Measurements from ENCODE around the gene SOAT1. TPM values are rescaled to one million over a fixed set of nuclear protein-coding genes. Genes with fewer than 3 reads are reported as not detected.

The SOAT1 gene
- polyA plus RNA-seq, 1 of the 3 experiments (the other 2 are of a cell fraction) = 8.1 TPM

DNA sequence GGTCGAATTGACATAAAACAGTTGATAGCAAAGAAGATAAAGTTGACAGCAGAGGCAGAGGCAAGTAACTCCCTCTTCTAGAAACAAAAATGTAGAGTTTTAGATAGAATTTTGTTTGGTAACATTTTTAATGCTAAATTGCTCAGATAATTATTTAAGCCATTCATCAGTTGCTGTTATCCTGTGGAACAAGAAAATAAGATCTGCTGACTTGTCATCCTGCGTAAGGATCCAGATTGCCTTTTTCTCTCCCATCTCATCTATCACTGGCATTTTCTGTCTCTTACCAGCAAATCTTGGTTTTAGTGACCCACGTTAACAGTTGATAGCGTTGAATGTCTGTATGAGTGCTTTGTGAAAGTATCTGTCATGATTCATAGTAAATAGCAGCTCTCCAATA lies 29.8 kb downstream of the SOAT1 start:
- CTCF ChIA-PET = no interaction called here
- DNase-seq = no peak
- H4K20me1 ChIP-seq (ENCODE audit: insufficient read depth) = no peaks in the 10 kb centered on the region
- H3K9ac ChIP-seq = no peak overlapping the region
- no peaks in the 10 kb centered on the region for H3K9me2 ChIP-seq
- H2AFZ ChIP-seq (ENCODE audit: low read depth) = no peak overlapping the region
- H3K27ac ChIP-seq (ENCODE audit: low read depth in 2 of 2, low read length in 1 of 2) = no peak overlapping the region
- TF ChIP-seq FOXJ3 (CRISPR knock-in tag; IDR thresholded peaks at IDR 0.05) = no peak
- TF ChIP-seq FOSL2 (IDR thresholded peaks at IDR 0.05; ENCODE audit: borderline replicate concordance, low read depth) = no peak
- no peak for TF ChIP-seq TEAD4 (IDR thresholded peaks at IDR 0.05; ENCODE audit: borderline replicate concordance, insufficient read depth)
- no peak for TF ChIP-seq FOXM1 (IDR thresholded peaks at IDR 0.05; ENCODE audit: low read depth)
- TF ChIP-seq RXRA (IDR thresholded peaks at IDR 0.05; ENCODE audit: borderline replicate concordance, low read depth) = no peak
- no peak for TF ChIP-seq POLR2AphosphoS5 (IDR thresholded peaks at IDR 0.05; ENCODE audit: low read depth, low read length)
- TF ChIP-seq, protein P1, sequence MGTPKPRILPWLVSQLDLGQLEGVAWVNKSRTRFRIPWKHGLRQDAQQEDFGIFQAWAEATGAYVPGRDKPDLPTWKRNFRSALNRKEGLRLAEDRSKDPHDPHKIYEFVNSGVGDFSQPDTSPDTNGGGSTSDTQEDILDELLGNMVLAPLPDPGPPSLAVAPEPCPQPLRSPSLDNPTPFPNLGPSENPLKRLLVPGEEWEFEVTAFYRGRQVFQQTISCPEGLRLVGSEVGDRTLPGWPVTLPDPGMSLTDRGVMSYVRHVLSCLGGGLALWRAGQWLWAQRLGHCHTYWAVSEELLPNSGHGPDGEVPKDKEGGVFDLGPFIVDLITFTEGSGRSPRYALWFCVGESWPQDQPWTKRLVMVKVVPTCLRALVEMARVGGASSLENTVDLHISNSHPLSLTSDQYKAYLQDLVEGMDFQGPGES (IDR thresholded peaks at IDR 0.05; ENCODE audit: low read depth, low read length) = no peak
- TF ChIP-seq SIN3A (IDR thresholded peaks at IDR 0.05; ENCODE audit: borderline replicate concordance, low read depth, low read length) = no peak
- TF ChIP-seq, protein P2, sequence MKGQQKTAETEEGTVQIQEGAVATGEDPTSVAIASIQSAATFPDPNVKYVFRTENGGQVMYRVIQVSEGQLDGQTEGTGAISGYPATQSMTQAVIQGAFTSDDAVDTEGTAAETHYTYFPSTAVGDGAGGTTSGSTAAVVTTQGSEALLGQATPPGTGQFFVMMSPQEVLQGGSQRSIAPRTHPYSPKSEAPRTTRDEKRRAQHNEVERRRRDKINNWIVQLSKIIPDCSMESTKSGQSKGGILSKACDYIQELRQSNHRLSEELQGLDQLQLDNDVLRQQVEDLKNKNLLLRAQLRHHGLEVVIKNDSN (IDR thresholded peaks at IDR 0.05; ENCODE audit: borderline replicate concordance, low read depth) = no peak
- no peak for TF ChIP-seq TAF1 (IDR thresholded peaks at IDR 0.05; ENCODE audit: borderline replicate concordance, low read depth, low read length)
- TF ChIP-seq NRF1 (IDR thresholded peaks at IDR 0.05; ENCODE audit: low read depth, low read length) = no peak
- H3K27me3 ChIP-seq (ENCODE audit: insufficient read depth) = no peaks in the 10 kb centered on the region
- H3K4me3 ChIP-seq (ENCODE audit: low read depth in 2 of 2, low read length in 1 of 2) = no peak overlapping the region
- H3K4me1 ChIP-seq (ENCODE audit: control insufficient read depth in 1 of 2, insufficient read depth in 2 of 2, low read depth in 1 of 2, low read length in 1 of 2) = no peaks in the 10 kb centered on the region
- H3K4me2 ChIP-seq = no peak overlapping the region
- H3F3A ChIP-seq (replicated peaks; ENCODE audit: insufficient read depth) = no peaks in the 10 kb centered on the region
- POLR2A ChIA-PET = no interaction called here
- H3K79me2 ChIP-seq (ENCODE audit: insufficient read depth) = peaks cover 36% of the 10 kb centered on the region
- peaks cover 8 to 49% of the 10 kb centered on the region in 2 experiments for H3K36me3 ChIP-seq (replicated peaks in 1 of 2; ENCODE audit: control insufficient read depth in 1 of 2, insufficient read depth in 2 of 2, low read length in 1 of 2)
- 89% methylated on average over 4 of the region's 4 CpGs for WGBS (ENCODE audit: low lambda C conversion rate)
- H3K9me3 ChIP-seq = peaks cover 12% of the 10 kb centered on the region; the same call in 1 of the 2 replicates

DNA sequence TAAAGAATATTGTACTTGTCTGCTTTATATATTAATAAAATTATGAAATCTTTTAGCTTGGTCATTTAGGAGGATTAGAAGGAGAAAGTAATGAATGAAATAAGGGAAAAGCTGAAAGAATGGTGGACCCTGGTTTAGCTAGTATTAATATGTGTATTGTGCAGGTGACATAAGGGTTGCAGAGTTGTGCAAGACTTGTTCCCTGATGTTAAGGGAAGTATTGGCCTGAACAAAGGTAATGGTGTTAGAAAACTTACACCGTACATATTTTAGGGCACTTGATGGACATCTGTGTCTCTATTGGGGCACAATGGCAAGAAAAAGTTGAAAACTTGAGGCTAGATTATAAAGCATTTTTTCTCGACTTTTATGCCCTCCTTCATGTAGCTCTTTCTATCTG lies 32.2 kb downstream of the SOAT1 start:
- POLR2A ChIA-PET = no interaction called here
- DNase-seq = no peak
- Histone ChIP-seq H3K9me3 (peaks cover 6% of the 10 kb centered on the region; the same call in 1 of the 2 replicates), H3K4me3 (ENCODE audit: low read depth in 2 of 2, low read length in 1 of 2) (no peak overlapping the region), H3K4me1 (ENCODE audit: control insufficient read depth in 1 of 2, insufficient read depth in 2 of 2, low read depth in 1 of 2, low read length in 1 of 2) (no peaks in the 10 kb centered on the region), H3K36me3 (replicated peaks in 1 of 2; ENCODE audit: control insufficient read depth in 1 of 2, insufficient read depth in 2 of 2, low read length in 1 of 2) (peaks cover 8 to 37% of the 10 kb centered on the region in 2 experiments), H3F3A (replicated peaks; ENCODE audit: insufficient read depth) (no peaks in the 10 kb centered on the region), H4K20me1 (ENCODE audit: insufficient read depth) (no peaks in the 10 kb centered on the region), H3K9me2 (no peaks in the 10 kb centered on the region), H3K27ac (ENCODE audit: low read depth in 2 of 2, low read length in 1 of 2) (no peak overlapping the region), H3K4me2 (no peak overlapping the region), H3K27me3 (ENCODE audit: insufficient read depth) (no peaks in the 10 kb centered on the region), H3K79me2 (ENCODE audit: insufficient read depth) (peaks cover 26% of the 10 kb centered on the region; the same call in 1 of the 2 replicates), H3K9ac (no peak overlapping the region), H2AFZ (ENCODE audit: low read depth) (no peak overlapping the region)
- WGBS (ENCODE audit: low lambda C conversion rate) = 91% methylated on average over 2 of the region's 2 CpGs
- TF ChIP-seq NFIC (IDR thresholded peaks at IDR 0.05; ENCODE audit: borderline replicate concordance) (no peak), GABPA (IDR thresholded peaks at IDR 0.05; ENCODE audit: low read depth) (no peak), NRF1 (IDR thresholded peaks at IDR 0.05; ENCODE audit: low read depth, low read length) (no peak), RFX5 (IDR thresholded peaks at IDR 0.05; ENCODE audit: low read length) (no peak), TCF12 (IDR thresholded peaks at IDR 0.05) (no peak), JUND (IDR thresholded peaks at IDR 0.05) (no peak), SIN3A (IDR thresholded peaks at IDR 0.05; ENCODE audit: borderline replicate concordance, low read depth, low read length) (no peak)
- TF ChIP-seq, protein P3, sequence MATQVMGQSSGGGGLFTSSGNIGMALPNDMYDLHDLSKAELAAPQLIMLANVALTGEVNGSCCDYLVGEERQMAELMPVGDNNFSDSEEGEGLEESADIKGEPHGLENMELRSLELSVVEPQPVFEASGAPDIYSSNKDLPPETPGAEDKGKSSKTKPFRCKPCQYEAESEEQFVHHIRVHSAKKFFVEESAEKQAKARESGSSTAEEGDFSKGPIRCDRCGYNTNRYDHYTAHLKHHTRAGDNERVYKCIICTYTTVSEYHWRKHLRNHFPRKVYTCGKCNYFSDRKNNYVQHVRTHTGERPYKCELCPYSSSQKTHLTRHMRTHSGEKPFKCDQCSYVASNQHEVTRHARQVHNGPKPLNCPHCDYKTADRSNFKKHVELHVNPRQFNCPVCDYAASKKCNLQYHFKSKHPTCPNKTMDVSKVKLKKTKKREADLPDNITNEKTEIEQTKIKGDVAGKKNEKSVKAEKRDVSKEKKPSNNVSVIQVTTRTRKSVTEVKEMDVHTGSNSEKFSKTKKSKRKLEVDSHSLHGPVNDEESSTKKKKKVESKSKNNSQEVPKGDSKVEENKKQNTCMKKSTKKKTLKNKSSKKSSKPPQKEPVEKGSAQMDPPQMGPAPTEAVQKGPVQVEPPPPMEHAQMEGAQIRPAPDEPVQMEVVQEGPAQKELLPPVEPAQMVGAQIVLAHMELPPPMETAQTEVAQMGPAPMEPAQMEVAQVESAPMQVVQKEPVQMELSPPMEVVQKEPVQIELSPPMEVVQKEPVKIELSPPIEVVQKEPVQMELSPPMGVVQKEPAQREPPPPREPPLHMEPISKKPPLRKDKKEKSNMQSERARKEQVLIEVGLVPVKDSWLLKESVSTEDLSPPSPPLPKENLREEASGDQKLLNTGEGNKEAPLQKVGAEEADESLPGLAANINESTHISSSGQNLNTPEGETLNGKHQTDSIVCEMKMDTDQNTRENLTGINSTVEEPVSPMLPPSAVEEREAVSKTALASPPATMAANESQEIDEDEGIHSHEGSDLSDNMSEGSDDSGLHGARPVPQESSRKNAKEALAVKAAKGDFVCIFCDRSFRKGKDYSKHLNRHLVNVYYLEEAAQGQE (IDR thresholded peaks at IDR 0.05; ENCODE audit: low read depth, low read length) = no peak
- TF ChIP-seq, protein P1 (IDR thresholded peaks at IDR 0.05; ENCODE audit: low read depth, low read length) = no peak
- TF ChIP-seq, protein P4, sequence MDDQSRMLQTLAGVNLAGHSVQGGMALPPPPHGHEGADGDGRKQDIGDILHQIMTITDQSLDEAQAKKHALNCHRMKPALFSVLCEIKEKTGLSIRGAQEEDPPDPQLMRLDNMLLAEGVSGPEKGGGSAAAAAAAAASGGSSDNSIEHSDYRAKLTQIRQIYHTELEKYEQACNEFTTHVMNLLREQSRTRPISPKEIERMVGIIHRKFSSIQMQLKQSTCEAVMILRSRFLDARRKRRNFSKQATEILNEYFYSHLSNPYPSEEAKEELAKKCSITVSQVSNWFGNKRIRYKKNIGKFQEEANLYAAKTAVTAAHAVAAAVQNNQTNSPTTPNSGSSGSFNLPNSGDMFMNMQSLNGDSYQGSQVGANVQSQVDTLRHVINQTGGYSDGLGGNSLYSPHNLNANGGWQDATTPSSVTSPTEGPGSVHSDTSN (IDR thresholded peaks at IDR 0.05) = no peak
- TF ChIP-seq, protein P2 (IDR thresholded peaks at IDR 0.05; ENCODE audit: borderline replicate concordance, low read depth) = no peak
- CTCF ChIA-PET = interaction anchor here (1.4 kb wide), 1 partner anchor 23 kb away, joined by 3 read pairs; no protein-coding TSS in a partner anchor

Data from SK-N-SH (cell line).